NK-92 treated with Interleukin-12 subunit alpha and Interleukin-12 subunit beta, amount 100 ng/mL, for 24 hours (cell line): ENCODE results near the gene MAPK6.
"Not testable (repeated sequence)": the region's sequence is repeated elsewhere in the genome, so short reads cannot be mapped to it uniquely, and the experiment has no call there.

Source experiments
- DNase-seq: peaks from one replicate; lab custom pipeline; 2025; lab: John Stamatoyannopoulos, UW

Gene MAPK6

DNA sequence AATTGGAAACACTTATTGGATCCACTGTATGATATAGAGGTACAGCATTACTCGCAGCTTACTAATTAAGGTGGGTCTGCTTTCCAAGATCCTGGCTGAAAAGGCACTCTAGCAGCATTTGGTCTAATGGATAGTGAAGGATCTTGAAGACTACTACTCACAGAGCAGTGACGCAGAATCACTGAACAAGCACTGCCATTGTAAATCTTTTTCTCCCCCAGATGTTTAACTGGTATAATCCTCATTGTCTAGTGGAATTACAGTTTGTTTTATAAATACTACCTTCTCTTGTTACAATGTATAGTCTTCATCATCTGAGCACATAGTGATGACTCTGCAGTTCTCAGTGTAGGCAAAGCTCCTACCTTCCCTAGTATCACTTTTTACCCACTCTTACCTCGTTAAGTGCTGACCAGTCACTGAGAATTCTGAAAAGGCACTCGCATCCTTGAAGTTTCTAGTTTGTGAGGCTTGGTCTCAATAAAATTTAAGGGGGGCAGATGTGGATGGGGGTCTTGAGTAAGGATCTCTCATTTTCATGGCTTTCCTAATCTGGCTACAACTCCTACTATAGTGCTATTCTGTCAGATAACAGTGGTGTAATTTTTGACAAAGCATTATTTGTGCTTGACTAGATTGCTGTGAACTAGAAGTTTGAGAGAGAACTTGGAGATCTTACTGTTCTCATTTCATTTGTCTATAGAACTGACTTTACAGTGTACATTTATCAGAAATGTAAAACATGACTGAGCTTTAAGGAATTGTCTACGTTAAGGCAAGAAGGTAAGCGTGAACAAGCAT lies 23.2 kb downstream of the MAPK6 start:
- DNase-seq: no peak

DNA sequence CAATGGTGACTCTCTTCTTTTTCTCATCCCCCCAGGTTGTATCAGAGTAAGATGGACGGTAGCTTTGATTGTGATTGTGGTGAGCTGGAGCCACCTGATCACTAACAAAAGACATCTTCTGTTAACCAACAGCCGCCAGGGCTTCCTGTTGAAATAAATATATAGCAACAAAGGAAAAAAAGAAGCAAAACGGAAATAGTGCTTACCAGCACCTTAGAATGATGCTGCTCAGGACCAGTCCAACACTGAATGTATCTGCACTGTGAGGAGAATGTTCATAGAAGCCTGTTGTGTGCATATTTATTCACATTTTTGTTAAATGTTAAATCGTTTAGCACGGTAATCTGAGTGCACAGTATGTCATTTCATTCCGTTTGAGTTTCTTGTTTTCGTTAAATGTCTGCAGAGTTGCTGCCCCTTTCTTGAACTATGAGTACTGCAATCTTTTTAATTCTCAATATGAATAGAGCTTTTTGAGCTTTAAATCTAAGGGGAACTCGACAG lies 26.8 kb downstream of the MAPK6 start:
- DNase-seq: peak; percentile 34

DNA sequence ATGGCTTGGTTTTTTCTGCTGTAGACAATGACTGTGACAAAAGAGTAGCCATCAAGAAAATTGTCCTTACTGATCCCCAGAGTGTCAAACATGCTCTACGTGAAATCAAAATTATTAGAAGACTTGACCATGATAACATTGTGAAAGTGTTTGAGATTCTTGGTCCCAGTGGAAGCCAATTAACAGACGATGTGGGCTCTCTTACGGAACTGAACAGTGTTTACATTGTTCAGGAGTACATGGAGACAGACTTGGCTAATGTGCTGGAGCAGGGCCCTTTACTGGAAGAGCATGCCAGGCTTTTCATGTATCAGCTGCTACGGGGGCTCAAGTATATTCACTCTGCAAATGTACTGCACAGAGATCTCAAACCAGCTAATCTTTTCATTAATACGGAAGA lies 27.5 kb downstream of the MAPK6 start:
- DNase-seq: not testable (repeated sequence)

DNA sequence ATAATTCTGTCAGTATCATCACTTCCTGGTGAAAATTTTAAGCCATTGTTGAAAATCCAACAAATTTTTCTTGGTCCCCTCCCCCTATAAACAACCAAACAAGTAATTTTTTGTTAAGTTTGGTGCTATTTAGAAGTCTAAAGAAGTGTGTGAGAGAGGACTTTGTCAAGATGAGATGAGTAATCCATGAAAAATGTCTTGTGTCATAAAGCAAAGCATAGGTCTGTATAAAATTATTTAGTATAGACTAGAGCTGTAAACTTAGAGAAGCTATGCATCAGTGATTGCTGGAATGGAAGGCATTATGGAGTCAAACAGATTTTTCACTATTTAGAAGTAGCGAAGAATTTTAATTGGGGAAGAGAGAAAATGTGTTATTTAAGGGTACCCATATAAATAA lies 31.4 kb downstream of the MAPK6 start:
- DNase-seq: no peak

DNA sequence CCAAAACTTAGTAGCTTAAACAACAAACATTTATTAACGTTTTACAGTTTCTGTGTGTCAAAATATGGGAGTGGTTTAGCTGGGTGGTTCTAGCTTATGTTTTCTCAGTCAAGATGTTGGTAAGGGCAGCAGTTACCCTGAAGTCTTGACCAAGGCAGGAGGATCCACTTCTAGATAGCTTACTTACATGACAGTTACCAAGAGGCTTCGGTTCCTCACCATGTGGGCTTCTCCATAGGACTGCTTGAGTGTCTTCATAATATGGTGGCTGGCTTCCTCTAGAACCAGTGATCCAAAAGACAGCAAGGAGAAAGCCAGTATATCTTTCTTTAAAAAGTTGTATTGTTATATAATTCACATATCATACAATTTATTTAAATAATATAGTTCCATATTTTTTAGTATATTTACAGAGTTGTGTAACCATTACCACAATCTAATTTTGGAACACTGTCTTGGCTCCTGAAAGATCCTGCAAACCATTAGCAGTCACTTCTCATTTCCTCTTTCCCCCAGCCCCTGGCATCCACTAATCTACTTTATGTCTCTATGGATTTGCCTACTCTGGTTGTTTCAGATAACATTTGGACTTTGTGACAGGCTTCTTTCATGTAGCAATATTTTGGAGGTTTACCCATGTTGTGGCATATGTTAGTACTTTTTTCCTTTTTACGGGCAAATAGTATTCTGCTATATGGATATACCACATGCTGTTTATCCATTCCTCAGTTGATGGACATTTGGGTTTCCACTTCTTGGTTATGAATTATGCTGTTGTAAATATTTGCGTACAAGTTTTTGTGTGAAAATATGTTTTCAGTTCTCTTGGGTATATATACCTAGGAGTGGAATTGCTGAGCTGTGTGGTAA lies 33.3 kb downstream of the MAPK6 start:
- DNase-seq: no peak

DNA sequence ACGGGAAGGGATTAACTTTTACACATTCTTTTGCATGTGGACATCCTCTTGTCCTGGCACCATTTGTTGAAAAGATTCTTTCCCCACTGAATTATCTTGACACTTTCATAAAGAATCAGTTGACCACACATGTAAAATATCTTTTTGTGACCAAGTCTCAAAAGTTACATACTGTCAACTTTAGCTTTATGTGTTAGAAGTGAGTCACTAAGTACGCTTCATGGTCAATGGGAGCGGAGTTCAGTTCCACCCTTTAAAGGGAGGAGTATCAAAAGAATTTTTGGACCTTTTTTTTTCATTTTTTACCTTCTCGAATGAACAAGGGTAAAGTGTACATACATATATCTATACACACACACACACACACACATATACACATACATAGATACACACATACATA lies 35.4 kb downstream of the MAPK6 start:
- DNase-seq: no peak

DNA sequence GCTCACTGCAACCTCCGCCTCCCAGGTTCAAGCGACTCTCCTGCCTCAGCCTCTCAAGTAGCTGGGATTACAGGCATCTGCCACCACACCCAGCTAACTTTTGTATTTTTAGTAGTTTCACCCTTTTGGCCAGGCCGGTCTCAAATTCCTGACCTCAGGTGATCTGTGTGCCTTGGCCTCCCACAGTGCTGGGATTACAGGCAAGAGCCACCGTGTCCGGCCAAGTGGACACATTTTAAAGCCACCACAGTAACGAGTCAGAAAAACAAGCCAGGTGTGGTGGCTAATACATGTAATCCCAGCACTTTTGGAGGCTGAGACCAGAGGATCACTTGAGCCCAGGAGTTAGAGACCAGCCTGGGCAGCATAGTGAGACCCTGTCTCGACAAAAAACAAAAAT lies 35.8 kb downstream of the MAPK6 start:
- not testable (repeated sequence) for DNase-seq

DNA sequence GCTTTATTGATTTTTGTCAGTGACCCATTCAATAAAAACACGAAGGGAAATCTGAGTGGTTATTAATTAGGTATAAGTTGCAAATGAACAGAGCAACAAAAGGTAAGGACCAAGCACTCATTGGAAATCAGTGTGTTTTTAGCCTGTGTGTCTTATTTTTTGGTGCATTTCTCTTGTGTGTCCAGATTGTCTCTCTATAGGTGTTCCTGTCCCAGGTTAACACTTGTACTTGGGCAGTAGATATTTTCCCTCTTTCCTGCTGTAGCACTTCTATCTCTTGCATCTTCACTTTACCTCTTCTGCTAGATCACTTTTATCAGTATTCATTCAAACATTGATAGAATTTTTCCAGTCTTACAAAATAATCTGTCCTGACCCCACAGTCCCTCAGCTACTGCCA lies 37.0 kb downstream of the MAPK6 start:
- DNase-seq: no peak

DNA sequence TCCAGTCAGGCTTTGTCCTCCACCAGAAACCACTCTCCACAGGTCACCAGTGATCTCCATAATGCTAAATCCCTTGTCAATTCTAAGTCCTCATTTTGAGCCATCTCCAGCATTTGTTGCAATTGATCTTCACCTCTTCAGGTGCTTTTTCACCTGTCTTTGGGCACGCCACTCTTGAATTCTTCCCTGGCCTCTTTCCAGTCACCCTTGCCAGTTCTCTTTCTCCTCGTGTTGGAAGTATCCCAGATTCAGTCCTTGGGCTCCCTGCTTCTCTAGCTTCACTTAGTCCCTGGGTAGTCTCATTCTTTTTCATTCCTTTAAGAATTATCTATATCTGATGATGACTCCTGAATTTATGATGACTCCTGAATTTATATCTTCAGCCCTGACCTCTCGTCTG lies 37.5 kb downstream of the MAPK6 start:
- DNase-seq: no peak

DNA sequence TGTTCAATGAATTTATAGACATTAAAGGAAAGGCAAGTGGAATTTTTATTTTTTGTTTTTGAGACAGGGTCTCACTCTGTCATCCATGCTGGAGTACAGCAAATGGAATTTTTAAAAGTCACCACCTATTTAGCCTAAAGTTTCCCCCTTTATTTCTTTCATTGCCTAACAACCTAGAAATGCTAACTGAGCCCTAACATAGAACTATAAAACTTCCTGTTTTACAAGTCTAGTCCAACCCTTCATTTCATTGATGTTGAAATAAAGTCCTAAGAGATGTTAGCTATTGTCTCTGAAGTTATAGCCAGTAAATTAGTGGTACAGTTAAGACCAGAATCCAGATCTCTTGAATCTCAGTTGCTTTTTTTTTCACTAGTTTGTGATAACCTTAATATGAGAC lies 39.0 kb downstream of the MAPK6 start:
- no peak for DNase-seq

DNA sequence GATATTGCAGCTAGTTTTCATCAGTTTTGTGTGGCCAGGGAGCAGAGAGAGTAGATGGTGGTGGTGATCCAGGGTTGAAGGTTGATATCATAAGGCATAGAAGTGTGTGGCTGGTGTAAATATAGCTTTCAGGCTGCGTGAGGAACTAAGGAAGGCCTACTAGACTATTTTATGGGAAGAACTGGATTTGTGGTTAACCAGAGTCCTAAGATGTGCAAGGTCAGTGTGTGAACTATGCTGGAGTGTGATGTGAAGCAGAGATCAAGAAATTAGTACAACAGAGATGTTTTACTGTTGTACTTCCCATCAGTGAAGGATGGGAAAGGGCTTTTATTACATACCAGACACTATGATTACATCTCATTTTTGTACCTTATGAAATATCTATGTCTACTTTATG lies 41.5 kb downstream of the MAPK6 start:
- no peak for DNase-seq

DNA sequence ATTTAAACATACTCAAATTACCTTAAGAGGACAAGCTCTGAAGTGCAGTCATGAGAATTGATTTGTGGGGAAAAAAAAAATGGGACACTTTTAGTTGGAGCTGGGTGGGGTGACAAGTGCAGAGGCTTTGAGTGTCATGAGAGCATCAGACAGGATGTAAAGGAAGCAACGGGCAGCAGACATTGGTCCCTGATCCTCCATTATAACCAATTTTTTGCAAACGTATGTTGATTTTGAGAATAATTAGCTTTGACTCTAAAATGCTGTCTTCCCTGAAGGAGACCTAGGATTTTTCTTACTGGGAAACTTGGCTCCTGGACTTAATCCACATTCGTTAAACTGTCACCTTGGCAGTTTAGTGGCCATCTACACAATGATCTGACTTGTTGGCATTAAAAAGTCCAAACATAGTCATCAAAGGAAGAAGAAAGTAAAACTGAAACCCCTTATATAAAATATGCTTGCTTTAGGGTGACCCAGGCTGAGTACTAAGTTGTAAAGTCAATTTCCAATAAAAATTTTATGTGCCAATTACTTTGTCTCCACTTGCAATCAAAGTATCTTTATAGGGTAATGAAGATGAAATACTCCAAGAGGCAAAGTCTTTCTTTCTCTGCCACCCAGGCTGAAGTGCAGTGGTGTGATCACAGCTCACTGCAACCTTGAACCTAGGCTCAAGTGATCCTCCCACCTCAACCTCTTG lies 48.0 kb downstream of the MAPK6 start:
- DNase-seq: no peak

DNA sequence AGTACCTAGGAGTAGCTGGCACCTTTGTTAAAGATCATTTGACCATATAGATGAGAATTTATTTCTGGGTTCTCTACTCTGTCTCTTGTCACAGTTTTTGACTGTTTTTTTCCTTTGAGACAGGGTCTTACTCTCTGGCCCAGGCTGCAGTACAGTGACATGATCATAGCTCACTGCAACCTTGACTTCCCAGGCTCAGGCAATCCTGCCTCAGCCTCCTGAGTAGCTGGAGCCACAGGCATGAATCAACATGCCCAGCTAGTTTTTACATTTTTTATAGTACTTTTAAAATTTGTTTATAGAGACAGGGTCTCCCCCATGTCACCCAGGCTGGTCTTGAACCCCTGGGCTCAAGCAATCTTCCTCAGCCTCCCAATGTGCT lies 48.5 kb downstream of the MAPK6 start:
- DNase-seq: no peak

DNA sequence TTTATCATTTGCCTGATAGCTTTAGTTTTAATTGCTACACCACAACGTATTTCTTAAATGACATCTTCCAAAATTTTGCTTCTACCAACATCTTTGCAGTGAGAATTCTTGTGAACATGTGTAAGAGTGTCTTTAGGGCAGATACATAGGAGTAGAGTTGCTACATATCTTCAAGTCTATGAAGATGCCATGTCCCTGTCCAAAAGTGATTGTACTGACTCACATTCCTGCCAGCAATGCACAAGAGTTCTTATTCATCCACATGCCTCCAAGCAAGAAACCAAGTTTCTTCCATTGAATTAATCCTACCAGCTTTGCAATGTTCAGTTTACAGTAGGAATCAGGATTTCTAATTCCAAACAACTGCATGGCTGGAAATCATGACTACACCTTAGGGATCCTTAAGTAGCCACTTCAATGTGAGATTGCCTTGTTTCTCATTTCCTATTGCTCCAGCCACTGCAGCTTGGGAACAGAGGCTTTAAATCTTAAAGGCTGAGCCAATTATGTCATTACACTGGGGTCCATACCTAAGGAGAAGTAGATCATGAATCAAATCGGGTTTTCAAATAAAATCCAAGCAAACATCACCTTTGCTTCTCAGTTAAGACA lies 49.1 kb downstream of the MAPK6 start:
- no peak for DNase-seq

DNA sequence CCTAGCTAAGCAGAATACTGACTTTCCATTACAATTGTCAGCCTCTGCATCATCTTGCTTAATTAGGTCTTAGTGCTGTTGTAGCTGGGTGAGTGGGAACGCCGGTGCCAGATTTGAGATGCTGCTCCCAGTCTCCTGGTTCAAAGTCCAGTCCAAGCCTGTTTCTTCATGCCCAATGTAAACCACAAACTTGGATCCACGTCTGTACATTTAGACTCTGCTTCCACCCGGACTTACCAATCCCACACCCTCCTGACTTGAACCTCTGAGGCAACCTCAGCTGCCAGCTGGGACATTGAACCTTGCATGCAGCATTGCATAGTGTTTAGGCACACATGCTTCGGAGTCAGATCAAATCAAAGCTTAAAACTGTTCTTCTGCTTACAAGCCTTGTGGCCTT lies 50.5 kb downstream of the MAPK6 start:
- no peak for DNase-seq

DNA sequence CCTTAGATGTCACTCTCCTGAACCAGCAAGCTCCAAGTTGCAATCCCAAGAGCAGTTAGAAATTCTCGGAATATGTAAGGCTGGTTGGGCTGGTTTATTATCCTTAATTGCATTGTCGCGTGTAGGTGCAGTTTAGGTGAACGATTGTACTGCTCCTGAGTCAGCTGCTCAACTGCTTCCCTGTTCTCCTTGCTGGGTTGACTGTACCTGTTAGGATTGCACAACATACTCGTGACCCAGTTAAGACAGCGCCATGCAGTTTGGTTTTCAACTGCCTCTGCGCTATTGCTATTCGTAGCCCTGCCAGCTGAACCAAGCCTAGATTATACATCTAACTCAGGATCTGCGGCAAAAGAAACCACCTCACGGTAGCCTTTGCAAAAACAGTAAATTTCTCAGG lies 52.6 kb downstream of the MAPK6 start:
- no peak for DNase-seq

DNA sequence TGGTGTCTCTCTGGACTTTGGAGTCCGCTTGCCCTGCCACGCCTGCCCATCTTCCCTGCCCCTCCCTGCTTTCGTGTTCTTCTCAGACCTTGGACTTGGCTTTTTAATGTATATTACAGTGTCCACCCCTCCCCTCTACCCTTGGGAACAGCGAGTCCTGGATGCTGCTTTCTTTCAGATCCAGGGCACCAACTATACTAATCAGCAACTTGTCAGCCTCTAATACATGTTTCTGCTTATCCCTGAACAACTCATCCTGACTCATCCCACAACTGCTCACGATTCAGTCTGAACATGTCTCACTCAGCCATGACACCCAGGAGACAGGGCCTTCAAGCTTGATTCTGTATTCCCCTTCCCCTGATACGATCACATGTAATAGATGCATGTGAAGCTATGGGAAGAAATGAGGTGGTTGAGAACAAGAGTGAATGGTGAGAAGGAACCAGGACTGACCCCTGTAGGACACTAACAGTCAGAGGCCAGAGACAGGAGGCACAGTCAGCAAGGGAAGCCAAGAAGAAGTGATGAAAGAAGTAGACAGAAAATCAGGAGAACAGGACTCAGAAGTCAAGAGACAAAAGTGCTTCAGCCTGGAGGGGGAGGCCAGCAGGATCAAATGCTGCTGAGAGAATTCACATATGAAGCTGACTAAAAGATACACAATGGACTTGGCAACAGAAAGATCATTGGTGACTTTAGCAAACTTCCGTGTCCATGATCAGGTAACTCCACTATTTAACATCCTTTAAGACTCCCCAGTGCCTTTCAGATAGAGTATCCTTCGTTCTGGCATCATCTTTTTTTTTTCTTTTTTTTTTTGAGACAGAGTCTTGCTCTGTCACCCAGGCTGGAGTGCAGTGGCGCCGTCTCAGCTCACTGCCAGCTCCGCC lies 58.1 kb downstream of the MAPK6 start:
- DNase-seq: peak; percentile 24

DNA sequence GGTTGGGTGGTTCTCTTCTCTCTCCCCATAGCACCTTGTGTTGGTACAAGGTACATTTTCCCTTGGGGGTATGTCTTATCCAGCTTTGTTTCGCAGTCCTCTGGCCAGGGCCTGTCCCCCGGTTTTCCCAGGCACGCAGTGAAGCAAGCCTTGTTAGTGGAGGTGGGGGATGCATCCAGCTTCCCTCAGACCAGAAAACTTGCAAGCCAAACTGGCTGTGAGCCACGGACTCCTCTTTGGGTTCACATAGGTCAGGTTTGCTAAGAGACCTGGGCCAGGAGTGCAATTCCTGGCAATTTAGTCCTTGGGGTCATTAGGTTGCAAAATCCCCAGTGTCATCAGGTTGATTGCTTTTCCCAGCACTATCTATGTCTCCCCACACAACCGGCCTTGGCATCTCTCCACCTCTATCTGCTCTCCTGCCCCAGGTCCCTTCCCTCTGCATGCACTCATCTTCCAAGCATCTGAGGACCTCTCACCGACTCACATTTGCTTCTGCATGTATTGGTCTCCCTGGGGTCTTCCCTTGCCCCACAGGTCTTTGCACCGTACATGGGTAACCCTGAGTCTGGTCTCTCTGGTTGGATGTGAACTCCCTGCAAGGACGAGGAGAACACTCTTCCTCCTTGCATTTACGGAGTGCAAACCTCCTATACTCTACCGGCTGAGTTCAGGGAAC lies 59.3 kb downstream of the MAPK6 start:
- no peak for DNase-seq

DNA sequence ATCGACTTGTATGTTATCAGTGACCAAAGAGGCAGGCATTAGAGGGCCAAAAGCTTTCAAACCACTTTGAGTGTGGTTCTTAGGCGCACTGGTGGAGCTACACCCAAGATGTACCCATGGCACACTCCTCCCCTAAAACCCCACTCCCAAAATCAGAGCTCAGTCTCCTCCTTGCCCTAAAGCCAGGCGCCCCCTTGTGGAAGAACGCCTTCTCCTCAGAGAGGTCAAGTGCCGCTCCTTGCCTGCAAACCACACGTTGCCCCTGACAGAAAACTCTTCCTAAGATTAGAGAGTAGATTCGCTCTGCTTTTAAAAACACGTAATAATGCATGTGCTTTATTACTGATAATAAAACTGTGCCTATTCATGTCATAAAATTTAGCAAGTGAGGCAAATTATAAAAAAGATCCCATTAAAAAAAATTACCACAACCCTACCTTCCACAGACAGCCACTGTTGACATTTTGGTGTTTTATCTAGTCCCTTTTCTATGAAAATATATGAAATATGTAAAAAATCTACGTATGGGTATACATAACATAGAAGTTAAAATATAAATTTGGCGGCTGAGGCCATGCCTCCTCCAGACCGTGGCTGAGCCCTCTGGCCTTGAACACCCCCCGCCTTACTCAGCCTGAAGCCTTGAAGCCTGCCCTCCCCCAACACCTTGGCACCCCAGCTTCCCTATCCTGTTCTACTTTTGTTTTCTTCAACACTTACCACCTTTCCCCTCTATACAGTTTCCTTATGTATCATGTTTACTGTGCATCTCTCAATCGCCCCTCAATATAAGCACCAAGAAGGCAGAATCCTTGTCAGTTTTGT lies 60.1 kb downstream of the MAPK6 start:
- peak; percentile 66 for DNase-seq

DNA sequence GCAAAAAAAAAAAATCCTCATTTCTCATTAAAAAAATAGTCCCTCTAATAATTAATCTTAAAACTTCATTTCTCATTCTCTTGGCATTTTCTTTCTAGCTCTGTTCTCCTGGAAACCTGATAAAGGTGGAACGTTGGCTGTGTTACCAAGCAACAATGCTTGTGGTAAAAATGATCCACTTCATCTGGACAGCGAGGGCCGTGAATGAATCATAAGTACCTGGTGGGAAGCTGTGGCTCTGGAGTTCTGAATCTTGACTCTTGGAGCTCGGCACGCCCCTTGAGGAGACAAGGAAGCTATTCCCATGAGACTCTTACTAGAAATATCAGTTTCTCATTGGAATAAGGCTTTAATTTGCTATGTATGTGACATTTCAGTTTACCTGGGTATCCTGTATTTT lies 61.0 kb downstream of the MAPK6 start:
- no peak for DNase-seq
